IMR-90 (cell line): ENCODE data around the gene GAB1. TPM values are rescaled to one million over a fixed set of nuclear protein-coding genes. Genes with fewer than 3 reads are reported as not detected.

Experiments used
- ATAC-seq: fragments of 200-7000 bp; cut with Tn5 transposase; 2 replicates; pipeline ENCODE4 v1.9.1; 2020; ENCODE audit warnings: low read depth, mild to moderate bottlenecking, moderate library complexity
- BruUV-seq: library from RNA; stranded (reverse); fragments of 400-500 nt; replicated peaks from 2 replicates; lab custom pipeline; 2021; lab: Mats Ljungman, UMichigan
- CTCF ChIA-PET: fragments of 300-600 bp; formaldehyde crosslinking; extraction: SDS; loops from one replicate; lab custom pipeline; 2021; ENCODE audit warnings: antibody characterized with exemption; lab: Yijun Ruan, JAX
- POLR2A ChIA-PET: fragments of 300-600 bp; sonication (Branson Sonifier 250); formaldehyde crosslinking; loops from one replicate; lab custom pipeline; 2022; ENCODE audit warnings: antibody characterized with exemption; ENCODE audit not compliant: unreplicated experiment; lab: Charles Lee
- DNase-seq: peaks from one replicate; pipeline ENCODE4 v3.0.0; 2013
- H2AFZ ChIP-seq: replicated peaks from 2 replicates; pipeline ENCODE3; 2013; ENCODE audit warnings: low read length, mild to moderate bottlenecking; ENCODE audit not compliant: poor library complexity
- H2AK5ac ChIP-seq: 2 replicates; pipeline ENCODE4 v1.6.1; 2013; ENCODE audit warnings: low read depth, low read length, inconsistent platforms
- H2AK9ac ChIP-seq: replicated peaks from 2 replicates; pipeline ENCODE3; 2013; ENCODE audit warnings: mild to moderate bottlenecking, low read depth, low read length, moderate library complexity; ENCODE audit not compliant: poor library complexity
- H2BK120ac ChIP-seq: 2 replicates; pipeline ENCODE4 v1.6.1; 2013; ENCODE audit warnings: low read depth, low read length, inconsistent platforms
- H2BK15ac ChIP-seq: 3 replicates; pipeline ENCODE4 v1.6.1; 2013; ENCODE audit warnings: low read depth, low read length, inconsistent platforms
- H2BK20ac ChIP-seq: 2 replicates; pipeline ENCODE4 v1.6.1; 2013; ENCODE audit warnings: low read depth, mild to moderate bottlenecking, inconsistent platforms, low read length, moderate library complexity
- H2BK5ac ChIP-seq: 2 replicates; pipeline ENCODE4 v1.6.1; 2013; ENCODE audit warnings: mild to moderate bottlenecking, low read depth, low read length, inconsistent platforms; ENCODE audit not compliant: poor library complexity, severe bottlenecking
- H3K14ac ChIP-seq: replicated peaks from 2 replicates; pipeline ENCODE4 v1.6.1; 2013; ENCODE audit warnings: low read depth, low read length, inconsistent platforms
- H3K18ac ChIP-seq: 2 replicates; pipeline ENCODE4 v1.6.1; 2013; ENCODE audit warnings: low read depth, low read length, control low read depth
- H3K23ac ChIP-seq: 2 replicates; pipeline ENCODE4 v1.6.1; 2013; ENCODE audit warnings: low read depth, low read length, inconsistent platforms
- H3K27ac ChIP-seq: 2 replicates; pipeline ENCODE4 v1.5.1; 2013; ENCODE audit warnings: mild to moderate bottlenecking, control low read depth, low read length; ENCODE audit not compliant: insufficient read depth
- H3K27me3 ChIP-seq: 2 replicates; pipeline ENCODE4 v1.6.1; 2013; ENCODE audit warnings: low read length; ENCODE audit not compliant: control insufficient read depth, insufficient read depth
- H3K36me3 ChIP-seq: 2 replicates; pipeline ENCODE4 v1.6.1; 2013; ENCODE audit warnings: low read length, mixed read lengths; ENCODE audit not compliant: control insufficient read depth, insufficient read depth
- H3K4ac ChIP-seq: 2 replicates; pipeline ENCODE4 v1.6.1; 2013; ENCODE audit warnings: low read depth, low read length, inconsistent platforms
- H3K4me1 ChIP-seq: 2 replicates; pipeline ENCODE4 v1.6.1; 2013; ENCODE audit warnings: low read length, mixed read lengths; ENCODE audit not compliant: control insufficient read depth, insufficient read depth
- H3K4me2 ChIP-seq: 2 replicates; pipeline ENCODE4 v1.6.1; 2013; ENCODE audit warnings: low read depth, mild to moderate bottlenecking, control low read depth, low read length, moderate library complexity
- H3K4me3 ChIP-seq: 2 replicates; pipeline ENCODE4 v1.5.1; 2013; ENCODE audit warnings: low read depth, mild to moderate bottlenecking, control low read depth, low read length, moderate library complexity; ENCODE audit not compliant: insufficient read depth
- H3K56ac ChIP-seq: 2 replicates; pipeline ENCODE4 v1.6.1; 2013; ENCODE audit warnings: low read length, inconsistent platforms; ENCODE audit not compliant: insufficient read depth; ENCODE audit errors: extremely low read depth
- H3K79me1 ChIP-seq, 2 experiments: 2 replicates each; pipeline ENCODE4 v1.6.1; 2013; ENCODE audit warnings: low read length in 2 of 2, inconsistent platforms in 1 of 2, low read depth in 1 of 2
- H3K9ac ChIP-seq: 2 replicates; pipeline ENCODE4 v1.6.1; 2013; ENCODE audit warnings: low read depth, low read length, control low read depth
- H3K9me1 ChIP-seq: 2 replicates; pipeline ENCODE4 v1.6.1; 2013; ENCODE audit warnings: low read length, inconsistent platforms; ENCODE audit not compliant: insufficient read depth
- H3K9me3 ChIP-seq: 2 replicates; pipeline ENCODE4 v1.6.1; 2013; ENCODE audit warnings: low read length; ENCODE audit not compliant: control insufficient read depth, insufficient read depth
- H4K20me1 ChIP-seq: 2 replicates; pipeline ENCODE4 v1.6.1; 2013; ENCODE audit warnings: low read length, inconsistent platforms; ENCODE audit not compliant: insufficient read depth
- H4K5ac ChIP-seq: 2 replicates; pipeline ENCODE4 v1.6.1; 2013; ENCODE audit warnings: mild to moderate bottlenecking, low read depth, low read length, control low read depth
- H4K8ac ChIP-seq, 2 experiments: 2 replicates each; pipeline ENCODE4 v1.6.1; 2013; ENCODE audit warnings: low read depth in 2 of 2, low read length in 2 of 2, control low read depth in 1 of 2, inconsistent platforms in 1 of 2
- H4K91ac ChIP-seq: 2 replicates; pipeline ENCODE4 v1.6.1; 2013; ENCODE audit warnings: low read depth, low read length, inconsistent platforms; ENCODE audit not compliant: insufficient read depth
- CEBPB ChIP-seq: IDR thresholded peaks from 2 replicates; pipeline ENCODE4 v1.6.1; 2012; ENCODE audit warnings: low read depth, low read length, improper control_type of control experiment
- CTCF ChIP-seq: conservative IDR thresholded peaks from 2 replicates; pipeline ENCODE4 v1.5.1; 2012; ENCODE audit warnings: mild to moderate bottlenecking, low read depth, low read length, improper control_type of control experiment
- ELK1 ChIP-seq: fragments of 150-350 bp; IDR thresholded peaks from 2 replicates; pipeline ENCODE4 v1.6.1; 2016; ENCODE audit warnings: low read depth, mild to moderate bottlenecking, low read length, moderate library complexity, borderline replicate concordance
- MAFK ChIP-seq: IDR thresholded peaks from 2 replicates; pipeline ENCODE4 v1.6.1; 2012; ENCODE audit warnings: low read depth, low read length, improper control_type of control experiment
- NFE2L2 ChIP-seq: fragments of 150-350 bp; IDR thresholded peaks from 2 replicates; pipeline ENCODE4 v1.6.1; 2016; ENCODE audit warnings: low read depth, mild to moderate bottlenecking, low read length
- POLR2A ChIP-seq: IDR thresholded peaks from 2 replicates; pipeline ENCODE4 v1.6.1; 2012; ENCODE audit warnings: mild to moderate bottlenecking, low read depth, low read length
- RAD21 ChIP-seq: IDR thresholded peaks from 2 replicates; pipeline ENCODE4 v1.6.1; 2012; ENCODE audit warnings: low read length, improper control_type of control experiment
- RCOR1 ChIP-seq: IDR thresholded peaks from 2 replicates; pipeline ENCODE4 v1.6.1; 2012; ENCODE audit warnings: mild to moderate bottlenecking, low read length, improper control_type of control experiment; ENCODE audit not compliant: insufficient replicate concordance
- USF2 ChIP-seq: fragments of 150-350 bp; IDR thresholded peaks from 2 replicates; pipeline ENCODE4 v1.6.1; 2017; ENCODE audit warnings: mild to moderate bottlenecking, antibody characterized with exemption, low read length, low read depth
- WGBS, 2 experiments: methylation state at CpG; one replicate each; pipeline versions ENCODE4 v1.1.5 to v1.1.7; 2013; ENCODE audit warnings: missing lambda C conversion rate in 2 of 2; ENCODE audit not compliant: insufficient read length in 1 of 2; ENCODE audit errors: extremely low coverage in 2 of 2; 5-methylcytosine and 5-hydroxymethylcytosine counted together
- dilution Hi-C: fragments of 300-500 bp; cut with HindIII; formaldehyde crosslinking; loops from one replicate; pipeline ENCODE4 v1.14.3; 2018; ENCODE audit warnings: low sequenced_read_pairs; ENCODE audit not compliant: unreplicated experiment
- in situ Hi-C: fragments of 300-500 bp; cut with MboI; formaldehyde crosslinking; loops from 3 replicates; pipeline ENCODE4 v1.14.3; 2019; ENCODE audit warnings: low sequenced_read_pairs, inconsistent platforms, mixed read lengths
- intact Hi-C: fragments of 100-400 bp; cut with micrococcal nuclease; formaldehyde crosslinking; loops from 2 replicates; pipeline ENCODE4 v1.10.0; 2022
- polyA plus RNA-seq, 3 experiments: library from polyadenylated mRNA; depleted of rRNA; stranded (reverse); fragments of >200 nt; gene quantifications; 2 replicates each; pipeline ENCODE4 v1.2.3, GENCODE V29; 2012; ENCODE audit warnings: low replicate concordance in 1 of 3
- total RNA-seq: library from RNA; depleted of rRNA; stranded (reverse); fragments of >200 nt; gene quantifications from 2 replicates; pipeline ENCODE4 v1.2.3, GENCODE V29; 2012

GAB1 gene
- total and polyA plus RNA-seq, 2 of the 4 experiments (the other 2 are of a cell fraction), result 2.8 to 12.0 TPM

GRCh38 chr4:143362349-143363046, 25.8 kb downstream of the GAB1 start:
- POLR2A ChIA-PET, result no interaction called here
- intact Hi-C loops, result no loop called here

More at GRCh38 chr4:143362349-143363046, 25.8 kb downstream of the GAB1 start:
- Histone ChIP-seq H4K20me1 (no peaks in the 10 kb centered on the region), H3K4me1 (peaks cover 9% of the 10 kb centered on the region), H3K79me1 (peaks cover 37 to 54% of the 10 kb centered on the region in 2 experiments), H4K5ac (no peak overlapping the region), H3K9me1 (peaks cover 9% of the 10 kb centered on the region; the same call in 1 of the 2 replicates), H3K27ac (no peak overlapping the region), H3K56ac (no peak overlapping the region), H2AK9ac (no peak overlapping the region), H3K18ac (no peak overlapping the region), H3K9ac (no peak overlapping the region), H2BK5ac (no peak overlapping the region), H3K4ac (no peak overlapping the region), H3K4me2 (no peak overlapping the region), H3K27me3 (no peaks in the 10 kb centered on the region), H2BK120ac (no peak overlapping the region), H2AFZ (no peak overlapping the region), H3K4me3 (no peak overlapping the region), H3K23ac (no peak overlapping the region), H2BK20ac (no peak overlapping the region), H4K91ac (no peak overlapping the region), H2BK15ac (no peak overlapping the region), H4K8ac (no peak overlapping the region), H3K9me3 (no peaks in the 10 kb centered on the region), H3K14ac (no peak overlapping the region; the same call in 1 of the 2 replicates), H3K36me3 (no peaks in the 10 kb centered on the region), H2AK5ac (no peak overlapping the region)
- CTCF ChIA-PET, result no interaction called here
- TF ChIP-seq ELK1 (no peak), POLR2A (no peak), CEBPB (no peak), RAD21 (no peak), NFE2L2 (no peak), USF2 (no peak), CTCF (no peak), MAFK (no peak), RCOR1 (no peak)
- BruUV-seq, result no TSS peak
- 100% methylated on average over 1 of the region's 5 CpGs; no CpG with 5 or more reads in 1 of the 2 experiments for WGBS, 2 experiments
- no peak for ATAC-seq
- in situ Hi-C loops, result no loop called here
- dilution Hi-C loops, result no loop called here
- DNase-seq, result no peak
